Osteoblast (primary cell): ENCODE results near the gene TMEM101. TPM values are rescaled to one million over a fixed set of nuclear protein-coding genes. Genes with fewer than 3 reads are reported as not detected.

Source experiments
- DNase-seq: peaks from one replicate; pipeline ENCODE4 v3.0.0; 2011; ENCODE audit warnings: low spot score, mixed read lengths; ENCODE audit not compliant: insufficient read length; ENCODE audit errors: missing footprints
- H2AFZ ChIP-seq: 2 replicates; pipeline ENCODE4 v1.6.0; 2011; ENCODE audit warnings: mild to moderate bottlenecking, low read length
- H3K27ac ChIP-seq: 2 replicates; pipeline ENCODE4 v1.5.1; 2011; ENCODE audit warnings: mild to moderate bottlenecking, low read depth, low read length, moderate library complexity
- H3K27me3 ChIP-seq: 2 replicates; pipeline ENCODE4 v1.6.0; 2012; ENCODE audit warnings: mild to moderate bottlenecking, control low read depth, inconsistent platforms, low read length, moderate library complexity; ENCODE audit not compliant: insufficient read depth
- H3K36me3 ChIP-seq: 2 replicates; pipeline ENCODE4 v1.5.1; 2011; ENCODE audit warnings: mild to moderate bottlenecking, low read length, control low read depth, moderate library complexity; ENCODE audit not compliant: insufficient read depth
- H3K4me1 ChIP-seq: 2 replicates; pipeline ENCODE4 v1.5.1; 2011; ENCODE audit warnings: mild to moderate bottlenecking, low read length, control low read depth, moderate library complexity; ENCODE audit not compliant: insufficient read depth
- H3K4me2 ChIP-seq: 2 replicates; pipeline ENCODE4 v1.6.0; 2011; ENCODE audit warnings: mild to moderate bottlenecking, low read length; ENCODE audit not compliant: insufficient read depth
- H3K4me3 ChIP-seq: fragments of 200-600 bp; sonication (generic); 3 replicates; pipeline ENCODE4 v1.5.1; 2012; ENCODE audit warnings: mild to moderate bottlenecking, low read length, inconsistent platforms; ENCODE audit not compliant: insufficient read depth
- H3K79me2 ChIP-seq: 2 replicates; pipeline ENCODE4 v1.6.0; 2012; ENCODE audit warnings: mild to moderate bottlenecking, low read length, control low read depth, inconsistent platforms; ENCODE audit not compliant: insufficient read depth
- H3K9me3 ChIP-seq: 2 replicates; pipeline ENCODE4 v1.5.1; 2011; ENCODE audit warnings: low read depth, low read length, control low read depth
- H4K20me1 ChIP-seq: 2 replicates; pipeline ENCODE4 v1.6.0; 2012; ENCODE audit warnings: mild to moderate bottlenecking, low read length, control low read depth; ENCODE audit not compliant: insufficient read depth
- CTCF ChIP-seq: IDR thresholded peaks from 2 replicates; pipeline ENCODE4 v1.5.1; 2011; ENCODE audit warnings: mild to moderate bottlenecking, low read depth, low read length, moderate library complexity; ENCODE audit errors: extremely low read depth
- total RNA-seq: library from RNA; depleted of rRNA; stranded (reverse); fragments of >200 nt; gene quantifications from 2 replicates; pipeline ENCODE4 v1.2.3, GENCODE V29; 2012

The TMEM101 gene
- total RNA-seq, 1 donor = 47.8 TPM

GRCh38 chr17:44002141-44002848 is 12.5 kb downstream of the TMEM101 start:
- peaks cover 14% of the 10 kb centered on the region for H3K27me3 ChIP-seq
- no peaks in the 10 kb centered on the region for H4K20me1 ChIP-seq
- no peak overlapping the region for H3K4me3 ChIP-seq
- H3K27ac ChIP-seq = no peak overlapping the region
- DNase-seq = peak; percentile 94
- no peaks in the 10 kb centered on the region for H3K79me2 ChIP-seq
- TF ChIP-seq CTCF = no peak
- H3K9me3 ChIP-seq = no peaks in the 10 kb centered on the region
- H3K36me3 ChIP-seq = no peaks in the 10 kb centered on the region
- H3K4me1 ChIP-seq = peaks cover 39% of the 10 kb centered on the region
- H2AFZ ChIP-seq = peak overlapping the region; percentile 32
- H3K4me2 ChIP-seq = no peak overlapping the region

GRCh38 chr17:44001461-44001920 is 13.3 kb downstream of the TMEM101 start:
- Histone ChIP-seq H3K4me1 (peaks cover 35% of the 10 kb centered on the region), H4K20me1 (no peaks in the 10 kb centered on the region), H2AFZ (no peak overlapping the region), H3K4me2 (no peak overlapping the region), H3K79me2 (no peaks in the 10 kb centered on the region), H3K9me3 (no peaks in the 10 kb centered on the region), H3K27ac (no peak overlapping the region), H3K36me3 (no peaks in the 10 kb centered on the region), H3K27me3 (peaks cover 14% of the 10 kb centered on the region), H3K4me3 (no peak overlapping the region)
- no peak for TF ChIP-seq CTCF
- peak; percentile 65 for DNase-seq

GRCh38 chr17:44000871-44001460 is 13.8 kb downstream of the TMEM101 start:
- no peaks in the 10 kb centered on the region for H3K79me2 ChIP-seq
- DNase-seq = peak; percentile 37
- H3K27me3 ChIP-seq = peaks cover 12% of the 10 kb centered on the region
- no peak overlapping the region for H3K27ac ChIP-seq
- H2AFZ ChIP-seq = no peak overlapping the region
- TF ChIP-seq CTCF = no peak
- H3K36me3 ChIP-seq = no peaks in the 10 kb centered on the region
- peaks cover 30% of the 10 kb centered on the region for H3K4me1 ChIP-seq
- H3K9me3 ChIP-seq = no peaks in the 10 kb centered on the region
- H3K4me3 ChIP-seq = no peak overlapping the region
- H3K4me2 ChIP-seq = no peak overlapping the region
- no peaks in the 10 kb centered on the region for H4K20me1 ChIP-seq

GRCh38 chr17:44000141-44000860 is 14.5 kb downstream of the TMEM101 start:
- Histone ChIP-seq H3K27ac (no peak overlapping the region), H3K9me3 (no peaks in the 10 kb centered on the region), H3K27me3 (peaks cover 10% of the 10 kb centered on the region), H4K20me1 (no peaks in the 10 kb centered on the region), H3K4me3 (no peak overlapping the region), H3K4me1 (peaks cover 23% of the 10 kb centered on the region), H3K4me2 (no peak overlapping the region), H3K79me2 (no peaks in the 10 kb centered on the region), H3K36me3 (no peaks in the 10 kb centered on the region), H2AFZ (no peak overlapping the region)
- no peak for TF ChIP-seq CTCF
- peak; percentile 30 for DNase-seq
